ENCODE results near the gene EIF4E2.
"Not testable (repeated sequence)": the region's sequence is repeated elsewhere in the genome, so short reads cannot be mapped to it uniquely, and the experiment has no call there.

Gene EIF4E2

GRCh38 chr2:232525791-232526371 is 24.6 kb upstream of the EIF4E2 start, which contains the start of gene CHRND:
TSS of gene CHRND (plus strand) at chr2:232526160. CDS start at chr2:232526216, 56 bp downstream.
- H3K4me1 ChIP-seq = no peaks in the 10 kb centered on the region
- no peak for DNase-seq (ENCODE audit: low spot score in 2 of 2)
- H3K4me3 ChIP-seq = no peak within 1 kb of the TSS
- H3K27me3 ChIP-seq (ENCODE audit: low read depth) = peaks cover 10% of the 10 kb centered on the region
- no peaks in the 10 kb centered on the region for H3K36me3 ChIP-seq (replicated peaks)
- in situ Hi-C loops (cut with MboI; ENCODE audit: low sequenced_read_pairs) = loop anchor here (5.0 kb wide), 1 partner anchor 624 kb away; no protein-coding TSS in a partner anchor
- no peaks in the 10 kb centered on the region for H3K9me3 ChIP-seq

GRCh38 chr2:232526372-232526941 is 24.0 kb upstream of the EIF4E2 start:
- Histone ChIP-seq H3K36me3 (replicated peaks) (no peaks in the 10 kb centered on the region), H3K9me3 (no peaks in the 10 kb centered on the region), H3K27me3 (ENCODE audit: low read depth) (peaks cover 10% of the 10 kb centered on the region), H3K4me1 (no peaks in the 10 kb centered on the region), H3K4me3 (no peak overlapping the region)
- no peak for DNase-seq (ENCODE audit: low spot score in 2 of 2)
- in situ Hi-C loops (cut with MboI; ENCODE audit: low sequenced_read_pairs) = loop anchor here (5.0 kb wide), 1 partner anchor 624 kb away; no protein-coding TSS in a partner anchor

- no peaks in the 10 kb centered on the region for H3K4me1 ChIP-seq
- peaks cover 8% of the 10 kb centered on the region for H3K27me3 ChIP-seq (ENCODE audit: low read depth)
- H3K9me3 ChIP-seq = no peaks in the 10 kb centered on the region
- H3K36me3 ChIP-seq (replicated peaks) = no peaks in the 10 kb centered on the region
- no peak overlapping the region for H3K4me3 ChIP-seq
- no peak for DNase-seq (ENCODE audit: low spot score in 2 of 2)
- in situ Hi-C loops (cut with MboI; ENCODE audit: low sequenced_read_pairs) = loop anchor here (5.0 kb wide), 1 partner anchor 626 kb away; no protein-coding TSS in a partner anchor
These were observed 22.5 kb upstream of the EIF4E2 start for GRCh38 chr2:232527905-232528470.

- H3K27me3 ChIP-seq (ENCODE audit: low read depth) = no peaks in the 10 kb centered on the region
- no peak for DNase-seq (ENCODE audit: low spot score in 2 of 2)
- H3K4me3 ChIP-seq = no peak overlapping the region
- H3K4me1 ChIP-seq = no peaks in the 10 kb centered on the region
- in situ Hi-C loops (cut with MboI; ENCODE audit: low sequenced_read_pairs) = loop anchor here (5.0 kb wide), 1 partner anchor 627 kb away; no protein-coding TSS in a partner anchor
- no peaks in the 10 kb centered on the region for H3K9me3 ChIP-seq
- no peaks in the 10 kb centered on the region for H3K36me3 ChIP-seq (replicated peaks)
These were observed 21.6 kb upstream of the EIF4E2 start for GRCh38 chr2:232528746-232529460.

GRCh38 chr2:232529806-232530547 is 20.5 kb upstream of the EIF4E2 start:
- H3K27me3 ChIP-seq (ENCODE audit: low read depth) = no peaks in the 10 kb centered on the region
- DNase-seq (ENCODE audit: low spot score in 2 of 2) = no peak
- no peak overlapping the region for H3K4me3 ChIP-seq
- no peaks in the 10 kb centered on the region for H3K4me1 ChIP-seq
- H3K36me3 ChIP-seq (replicated peaks) = no peaks in the 10 kb centered on the region
- H3K9me3 ChIP-seq = no peaks in the 10 kb centered on the region
- in situ Hi-C loops (cut with MboI; ENCODE audit: low sequenced_read_pairs) = loop anchor here (5.0 kb wide), 1 partner anchor 628 kb away; no protein-coding TSS in a partner anchor

- H3K4me3 ChIP-seq = no peak overlapping the region
- no peaks in the 10 kb centered on the region for H3K27me3 ChIP-seq (ENCODE audit: low read depth)
- no peaks in the 10 kb centered on the region for H3K36me3 ChIP-seq (replicated peaks)
- H3K9me3 ChIP-seq = no peaks in the 10 kb centered on the region
- in situ Hi-C loops (cut with MboI; ENCODE audit: low sequenced_read_pairs) = no loop called here
- no peaks in the 10 kb centered on the region for H3K4me1 ChIP-seq
- DNase-seq (ENCODE audit: low spot score in 2 of 2) = no peak
These were observed 19.7 kb upstream of the EIF4E2 start for GRCh38 chr2:232530626-232531260.

- Histone ChIP-seq H3K9me3 (no peaks in the 10 kb centered on the region), H3K36me3 (replicated peaks) (no peaks in the 10 kb centered on the region), H3K27me3 (ENCODE audit: low read depth) (no peaks in the 10 kb centered on the region), H3K4me1 (no peaks in the 10 kb centered on the region), H3K4me3 (no peak overlapping the region)
- in situ Hi-C loops (cut with MboI; ENCODE audit: low sequenced_read_pairs) = no loop called here
- no peak for DNase-seq (ENCODE audit: low spot score in 2 of 2)
These were observed 18.1 kb upstream of the EIF4E2 start for GRCh38 chr2:232532419-232532818.

- H3K9me3 ChIP-seq; H3K27me3 ChIP-seq (ENCODE audit: low read depth); H3K36me3 ChIP-seq (replicated peaks); H3K4me1 ChIP-seq; DNase-seq (ENCODE audit: low spot score in 2 of 2); in situ Hi-C loops (cut with MboI; ENCODE audit: low sequenced_read_pairs); H3K4me3 ChIP-seq: not testable (repeated sequence)
These were observed 17.7 kb upstream of the EIF4E2 start for GRCh38 chr2:232532821-232533220.

- Histone ChIP-seq H3K27me3 (ENCODE audit: low read depth) (no peaks in the 10 kb centered on the region), H3K4me3 (no peak overlapping the region), H3K4me1 (no peaks in the 10 kb centered on the region), H3K36me3 (replicated peaks) (no peaks in the 10 kb centered on the region), H3K9me3 (no peaks in the 10 kb centered on the region)
- no peak for DNase-seq (ENCODE audit: low spot score in 2 of 2)
- in situ Hi-C loops (cut with MboI; ENCODE audit: low sequenced_read_pairs) = no loop called here
These were observed 16.4 kb upstream of the EIF4E2 start for GRCh38 chr2:232533944-232534710.

GRCh38 chr2:232534940-232535651 is 15.4 kb upstream of the EIF4E2 start:
- Histone ChIP-seq H3K4me3 (no peak overlapping the region), H3K9me3 (no peaks in the 10 kb centered on the region), H3K36me3 (replicated peaks) (no peaks in the 10 kb centered on the region), H3K27me3 (ENCODE audit: low read depth) (no peaks in the 10 kb centered on the region), H3K4me1 (no peaks in the 10 kb centered on the region)
- in situ Hi-C loops (cut with MboI; ENCODE audit: low sequenced_read_pairs) = no loop called here
- DNase-seq (ENCODE audit: low spot score in 2 of 2) = no peak

GRCh38 chr2:232535761-232536530 is 14.5 kb upstream of the EIF4E2 start:
- no peaks in the 10 kb centered on the region for H3K4me1 ChIP-seq
- H3K27me3 ChIP-seq (ENCODE audit: low read depth) = no peaks in the 10 kb centered on the region
- H3K36me3 ChIP-seq (replicated peaks) = no peaks in the 10 kb centered on the region
- H3K4me3 ChIP-seq = no peak overlapping the region
- no peaks in the 10 kb centered on the region for H3K9me3 ChIP-seq
- in situ Hi-C loops (cut with MboI; ENCODE audit: low sequenced_read_pairs) = no loop called here
- no peak for DNase-seq (ENCODE audit: low spot score in 2 of 2)
